Body of pancreas (tissue), 4 donors: ENCODE measurements around the gene NEK11. TPM values are rescaled to one million over a fixed set of nuclear protein-coding genes. Genes with fewer than 3 reads are reported as not detected.
"Not testable (repeated sequence)": the region's sequence is repeated elsewhere in the genome, so short reads cannot be mapped to it uniquely, and the experiment has no call there.

Experiments used
- ATAC-seq: fragments of 150-250 bp; one replicate; pipeline ENCODE4 v1.9.1; 2016
- DNase-seq, 4 donors: peaks; one replicate each; pipeline ENCODE4 v3.0.0-alpha.2; 2019
- H3K27ac ChIP-seq, 4 donors: fragments of 200-600 bp; sonication (generic); 1 replicate in 3 of 4; 2 replicates in 1 of 4; pipeline versions ENCODE4 v1.5.1 to v1.6.1; 2016 to 2019; ENCODE audit warnings: mild to moderate bottlenecking in 1 of 4, mixed read lengths in 1 of 4, moderate library complexity in 1 of 4
- H3K27me3 ChIP-seq, 2 donors: fragments of 200-600 bp; sonication (generic); one replicate each; pipeline ENCODE4 v1.6.0; 2016; ENCODE audit warnings: mild to moderate bottlenecking in 1 of 2
- H3K36me3 ChIP-seq, 2 donors: fragments of 200-600 bp; sonication (generic); replicated peaks in 1 of 2; 2 replicates each; pipeline ENCODE4 v1.5.1; 2016; ENCODE audit warnings: low read depth in 2 of 2; ENCODE audit not compliant: insufficient read depth in 1 of 2
- H3K4me1 ChIP-seq: fragments of 200-600 bp; sonication (generic); one replicate; pipeline ENCODE4 v1.6.0; 2016
- H3K4me3 ChIP-seq, 2 donors: fragments of 200-600 bp; sonication (generic); 1 replicate in 1 of 2; 2 replicates in 1 of 2; pipeline ENCODE4 v1.5.1; 2016 to 2019
- H3K9me3 ChIP-seq, 3 donors: fragments of 200-600 bp; sonication (generic); 1 replicate in 2 of 3; 2 replicates in 1 of 3; pipeline ENCODE4 v1.5.1; 2016
- POLR2A ChIP-seq, 3 donors: fragments of 450-650 bp; IDR thresholded peaks; one replicate each; pipeline ENCODE4 v1.6.1; 2016; ENCODE audit warnings: antibody characterized with exemption in 3 of 3, mild to moderate bottlenecking in 2 of 3
- WGBS, 2 donors: methylation state at CpG; one replicate each; pipeline ENCODE4 v1.1.5; 2017; 5-methylcytosine and 5-hydroxymethylcytosine counted together
- intact Hi-C: fragments of 100-400 bp; cut with DNase I; formaldehyde crosslinking; loops from one replicate; pipeline ENCODE4 v1.15.1; 2023
- total RNA-seq, 2 donors: library from RNA; depleted of rRNA; stranded (reverse); fragments of >200 nt; gene quantifications; one replicate each; pipeline ENCODE4 v1.1.0, GENCODE V29; 2016
- TF ChIP-seq, protein P1 (sequence below), 7 experiments: fragments of 450-650 bp in 4 of 7; fragments of 200-600 bp in 3 of 7; sonication (generic) in 3 of 7; IDR thresholded peaks; one replicate each; pipeline ENCODE4 v1.5.1; 2016 to 2019; ENCODE audit warnings: antibody characterized with exemption in 7 of 7

NEK11 gene
- total RNA-seq, 2 donors from 2014 or later: 3.4 to 10.2 TPM

DNA sequence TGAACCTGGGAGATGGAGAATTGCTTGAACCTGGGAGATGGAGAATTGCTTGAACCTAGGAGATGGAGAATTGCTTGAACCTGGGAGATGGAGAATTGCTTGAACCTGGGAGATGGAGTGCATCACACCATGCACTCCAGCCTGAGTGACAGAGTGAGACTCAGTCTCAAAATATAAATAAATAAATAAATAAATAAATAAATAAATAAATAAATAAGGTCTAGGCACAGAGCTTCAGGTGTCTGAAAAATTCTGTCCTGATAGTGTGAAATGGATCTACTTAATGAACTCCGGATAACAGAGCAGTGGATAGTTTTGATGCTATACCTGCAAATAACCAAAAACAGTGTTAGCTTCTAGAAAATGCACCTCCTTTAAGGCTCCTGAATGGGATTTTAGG lies 330.6 kb downstream of the NEK11 start:
- no peak for DNase-seq
- no peaks in the 10 kb centered on the region for H3K9me3 ChIP-seq
- peaks cover 12% of the 10 kb centered on the region for H3K4me1 ChIP-seq
- H3K36me3 ChIP-seq: no peaks in the 10 kb centered on the region
- H3K4me3 ChIP-seq: no peak overlapping the region
- ATAC-seq: no peak
- no peaks in the 10 kb centered on the region for H3K27me3 ChIP-seq
- no peak overlapping the region for H3K27ac ChIP-seq
- intact Hi-C loops: no loop called here
- TF ChIP-seq, protein P1, sequence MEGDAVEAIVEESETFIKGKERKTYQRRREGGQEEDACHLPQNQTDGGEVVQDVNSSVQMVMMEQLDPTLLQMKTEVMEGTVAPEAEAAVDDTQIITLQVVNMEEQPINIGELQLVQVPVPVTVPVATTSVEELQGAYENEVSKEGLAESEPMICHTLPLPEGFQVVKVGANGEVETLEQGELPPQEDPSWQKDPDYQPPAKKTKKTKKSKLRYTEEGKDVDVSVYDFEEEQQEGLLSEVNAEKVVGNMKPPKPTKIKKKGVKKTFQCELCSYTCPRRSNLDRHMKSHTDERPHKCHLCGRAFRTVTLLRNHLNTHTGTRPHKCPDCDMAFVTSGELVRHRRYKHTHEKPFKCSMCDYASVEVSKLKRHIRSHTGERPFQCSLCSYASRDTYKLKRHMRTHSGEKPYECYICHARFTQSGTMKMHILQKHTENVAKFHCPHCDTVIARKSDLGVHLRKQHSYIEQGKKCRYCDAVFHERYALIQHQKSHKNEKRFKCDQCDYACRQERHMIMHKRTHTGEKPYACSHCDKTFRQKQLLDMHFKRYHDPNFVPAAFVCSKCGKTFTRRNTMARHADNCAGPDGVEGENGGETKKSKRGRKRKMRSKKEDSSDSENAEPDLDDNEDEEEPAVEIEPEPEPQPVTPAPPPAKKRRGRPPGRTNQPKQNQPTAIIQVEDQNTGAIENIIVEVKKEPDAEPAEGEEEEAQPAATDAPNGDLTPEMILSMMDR (IDR thresholded peaks at IDR 0.05): no peak
- no peak for TF ChIP-seq POLR2A (IDR thresholded peaks at IDR 0.05)
- WGBS, 2 donors: 95 to 100% methylated on average over 1 of the region's 1 CpG

DNA sequence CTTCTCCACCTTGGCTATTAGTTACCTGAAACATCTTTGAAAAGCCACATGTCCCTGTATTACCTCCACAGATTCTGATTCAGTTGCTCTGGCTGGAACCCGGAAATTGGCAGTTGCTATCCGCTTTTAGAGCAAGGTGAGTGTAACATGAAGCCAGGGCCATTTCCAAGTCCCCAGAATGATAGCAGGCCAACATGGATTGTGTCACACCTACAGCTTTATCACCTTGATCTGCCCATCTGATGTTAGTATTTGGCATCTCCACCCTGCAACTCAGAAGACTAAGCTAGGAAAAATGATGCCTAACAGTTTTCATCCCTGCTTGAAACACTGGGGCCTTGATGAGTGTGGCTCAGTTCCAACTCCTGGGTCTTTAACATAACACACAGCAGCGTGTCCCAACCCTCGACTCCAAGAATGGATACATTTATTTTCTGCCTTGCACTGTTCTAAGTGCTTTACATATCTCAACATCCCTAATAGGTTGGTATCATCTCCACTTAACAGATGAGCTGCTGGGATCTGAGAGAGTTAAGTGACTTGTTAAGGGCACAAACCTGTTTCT lies 333.6 kb downstream of the NEK11 start:
- no peak overlapping the region for H3K4me3 ChIP-seq
- TF ChIP-seq POLR2A (IDR thresholded peaks at IDR 0.05): no peak
- TF ChIP-seq, protein P1 (IDR thresholded peaks at IDR 0.05): no peak
- H3K4me1 ChIP-seq: peaks cover 38% of the 10 kb centered on the region
- ATAC-seq (no peak), DNase-seq (no peak)
- no peaks in the 10 kb centered on the region for H3K36me3 ChIP-seq
- WGBS, 2 donors: 71 to 76% methylated on average over 4 of the region's 4 CpGs
- H3K27ac ChIP-seq: peak overlapping the region in 3 of 4 donors; percentile 94 to 98 (median 98)
- no peaks in the 10 kb centered on the region for H3K27me3 ChIP-seq
- no peaks in the 10 kb centered on the region for H3K9me3 ChIP-seq
- intact Hi-C loops: no loop called here

DNA sequence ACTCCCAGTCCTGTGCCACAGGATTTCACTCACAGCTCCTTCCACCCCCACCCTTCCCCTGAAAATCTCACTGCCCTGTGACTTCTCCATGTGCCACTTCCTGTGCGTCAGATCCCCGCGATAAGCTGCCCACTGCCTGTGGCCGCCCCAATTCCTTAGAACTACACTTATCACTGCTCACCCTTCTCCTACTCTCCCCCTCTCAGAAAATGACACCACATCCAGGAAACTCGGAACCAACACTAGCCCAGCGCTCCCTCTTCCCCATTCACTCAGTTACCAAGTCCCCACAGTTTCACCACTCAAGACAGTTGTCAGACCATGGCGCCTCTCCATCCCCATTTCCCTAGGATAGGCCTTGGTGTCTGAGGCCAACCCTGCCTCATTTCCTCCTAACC lies 334.4 kb downstream of the NEK11 start:
- 31 to 34% methylated on average over 7 of the region's 7 CpGs for WGBS, 2 donors
- H3K27me3 ChIP-seq, intact Hi-C loops, H3K4me3 ChIP-seq, H3K9me3 ChIP-seq, H3K36me3 ChIP-seq: not testable (repeated sequence)
- Histone ChIP-seq H3K27ac (peak overlapping the region; percentile 81 to 98 (median 96)), H3K4me1 (peaks cover 38% of the 10 kb centered on the region)
- DNase-seq: peak in 2 of 4 donors; percentile 26 to 56
- peak; percentile 0 for ATAC-seq

DNA sequence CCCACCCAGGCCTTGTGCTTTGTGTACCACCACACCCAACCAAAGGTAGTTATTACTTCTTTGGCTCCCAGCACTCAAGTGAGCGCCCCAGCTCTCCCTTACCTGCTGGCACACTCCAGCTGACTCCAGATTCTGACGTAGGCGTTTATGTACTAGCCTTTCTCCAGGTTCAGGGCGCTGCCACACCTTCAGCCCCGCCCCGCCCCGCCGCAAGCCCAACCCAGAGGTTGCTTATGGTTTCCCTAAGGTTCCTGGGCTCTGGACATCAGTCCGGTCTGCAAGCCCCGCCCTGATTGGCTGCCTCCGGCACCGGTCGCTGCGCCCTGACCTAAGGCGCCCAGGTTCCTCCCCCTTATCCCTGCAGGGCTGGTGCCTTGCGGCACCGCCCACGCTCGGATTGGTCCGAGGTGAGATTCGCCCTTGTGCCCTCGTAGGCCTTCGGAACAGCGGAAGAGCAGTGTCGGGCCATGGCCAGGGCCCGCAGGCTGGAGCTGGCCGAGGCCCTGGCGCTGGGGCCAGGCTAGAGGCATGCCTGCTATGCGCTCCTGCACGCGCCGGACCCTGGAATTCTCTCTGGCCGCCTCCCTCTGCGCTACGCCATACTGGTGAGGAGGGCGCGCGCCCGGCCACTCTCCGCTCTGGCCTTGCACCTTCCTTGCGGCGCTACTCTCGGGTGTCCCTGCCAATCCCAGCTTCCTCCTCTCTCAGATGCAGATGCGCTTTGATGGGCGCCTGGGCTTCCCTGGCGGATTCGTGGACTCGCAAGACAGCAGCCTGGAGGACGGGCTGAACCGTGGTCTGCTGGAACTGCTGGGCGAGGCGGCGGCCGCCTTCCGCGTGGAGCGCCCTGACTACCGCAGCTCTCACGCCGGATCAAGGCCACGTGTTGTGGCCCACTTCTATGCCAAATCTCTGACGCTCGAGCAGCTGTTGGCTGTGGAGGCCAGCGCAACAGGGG lies 335.1 kb downstream of the NEK11 start:
- Histone ChIP-seq H3K4me1 (peaks cover 38% of the 10 kb centered on the region), H3K9me3 (no peaks in the 10 kb centered on the region), H3K36me3 (no peaks in the 10 kb centered on the region), H3K27ac (peak overlapping the region; percentile 88 to 98 (median 96)), H3K4me3 (peak overlapping the region; percentile 24 to 49), H3K27me3 (no peaks in the 10 kb centered on the region)
- DNase-seq (peak; percentile 98 to 99 (median 98)), ATAC-seq (peak; percentile 96)
- peak; percentile 89 to 97 (median 93) for TF ChIP-seq POLR2A (IDR thresholded peaks at IDR 0.05)
- TF ChIP-seq, protein P1 (IDR thresholded peaks at IDR 0.05): no peak
- WGBS, 2 donors: 2 to 3% methylated on average over 23 to 64 of the region's 64 CpGs
- intact Hi-C loops: no loop called here

DNA sequence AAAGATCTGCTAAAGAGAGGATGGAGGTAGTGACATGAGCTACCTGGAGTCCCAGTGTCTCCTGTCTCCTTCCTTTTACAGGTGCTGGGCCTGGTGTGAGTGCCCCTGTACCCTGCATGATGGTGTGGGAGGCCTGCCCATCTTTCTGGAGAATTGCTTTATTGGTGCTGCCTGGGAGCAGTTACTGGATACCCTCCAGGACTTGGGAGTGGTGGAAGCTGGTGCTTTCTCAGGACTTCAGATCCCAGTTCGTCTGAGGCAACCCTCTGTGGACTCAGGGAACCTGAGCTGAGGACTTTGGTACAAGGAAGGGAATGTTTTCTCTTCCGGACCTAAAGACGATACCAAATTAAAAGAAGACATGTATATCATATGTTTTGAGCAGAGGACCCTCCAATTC lies 336.6 kb downstream of the NEK11 start:
- H3K9me3 ChIP-seq: no peaks in the 10 kb centered on the region
- no peaks in the 10 kb centered on the region for H3K36me3 ChIP-seq
- H3K27ac ChIP-seq: peak overlapping the region in 3 of 4 donors; percentile 40 to 98 (median 94)
- TF ChIP-seq, protein P1 (IDR thresholded peaks at IDR 0.05): no peak
- TF ChIP-seq POLR2A (IDR thresholded peaks at IDR 0.05): no peak
- no peak for ATAC-seq
- H3K4me3 ChIP-seq: no peak overlapping the region
- DNase-seq: peak; percentile 42 to 59 (median 57)
- H3K27me3 ChIP-seq: no peaks in the 10 kb centered on the region
- WGBS, 2 donors: 34 to 46% methylated on average over 3 of the region's 3 CpGs
- intact Hi-C loops: no loop called here
- peaks cover 38% of the 10 kb centered on the region for H3K4me1 ChIP-seq
